HuH-7 (cell line): ENCODE data around the gene RBMS1.
"Not testable (repeated sequence)": the region's sequence is repeated elsewhere in the genome, so short reads cannot be mapped to it uniquely, and the experiment has no call there.

Experiments
- DNase-seq: peaks from one replicate; pipeline ENCODE4 v3.0.0; 2011; ENCODE audit warnings: low spot score

The RBMS1 gene

DNA sequence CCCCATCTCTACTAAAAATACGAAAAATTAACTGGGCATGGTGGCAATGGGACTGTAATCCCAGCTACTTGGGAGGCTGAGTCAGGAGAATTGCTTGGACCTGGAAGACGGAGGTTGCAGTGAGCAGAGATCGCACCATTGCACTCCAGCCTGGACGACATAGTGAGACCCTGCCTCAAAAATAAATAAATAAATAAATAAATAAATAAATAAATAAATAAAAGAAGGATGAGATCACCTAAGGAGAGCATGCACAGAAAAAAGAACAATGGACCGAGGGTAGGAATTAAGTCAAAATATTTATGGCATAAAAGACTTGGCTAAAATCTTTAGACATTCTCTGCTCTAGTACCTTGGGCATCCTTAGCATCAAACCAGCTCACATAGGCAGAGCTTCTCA lies 8.9 kb upstream of the RBMS1 start:
- DNase-seq, result no peak

DNA sequence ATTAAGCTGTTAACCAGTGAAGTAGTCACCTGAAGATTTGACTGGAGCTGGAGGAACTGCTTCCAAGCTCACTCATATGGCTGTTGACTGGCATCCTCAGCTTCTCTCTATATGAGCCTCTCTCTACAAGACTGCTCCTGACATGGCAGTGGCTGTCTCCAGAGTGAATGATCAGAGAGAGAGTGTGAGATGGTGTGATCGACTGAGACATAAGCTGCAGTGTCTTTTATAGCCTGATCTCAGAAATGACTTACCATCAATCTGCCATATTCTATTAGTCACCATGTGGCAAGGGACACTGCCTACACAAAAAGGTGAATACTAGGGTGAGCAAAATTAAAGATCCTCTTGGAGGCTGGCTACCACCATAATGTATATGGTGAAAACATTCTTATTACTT lies 7.8 kb upstream of the RBMS1 start:
- DNase-seq, result no peak

DNA sequence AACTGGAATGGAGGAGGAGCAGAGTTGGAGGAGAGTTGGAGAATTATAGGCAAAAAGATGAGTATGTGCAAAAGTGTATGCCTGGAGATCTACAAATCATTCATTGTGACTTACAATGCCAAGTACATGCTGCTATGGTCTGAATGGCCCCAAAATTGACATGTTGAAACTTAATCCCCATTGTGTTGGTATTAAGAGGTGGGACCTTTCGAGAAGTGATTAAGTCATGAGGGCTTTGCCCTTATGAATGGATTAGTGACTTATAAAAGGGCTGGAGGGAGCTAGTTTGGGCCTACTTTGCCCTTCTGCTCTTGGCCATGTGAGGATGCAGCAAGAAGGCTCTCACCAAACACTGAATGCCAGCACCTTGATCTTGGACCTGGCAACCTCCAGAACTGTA lies 6.3 kb upstream of the RBMS1 start:
- DNase-seq, result no peak

DNA sequence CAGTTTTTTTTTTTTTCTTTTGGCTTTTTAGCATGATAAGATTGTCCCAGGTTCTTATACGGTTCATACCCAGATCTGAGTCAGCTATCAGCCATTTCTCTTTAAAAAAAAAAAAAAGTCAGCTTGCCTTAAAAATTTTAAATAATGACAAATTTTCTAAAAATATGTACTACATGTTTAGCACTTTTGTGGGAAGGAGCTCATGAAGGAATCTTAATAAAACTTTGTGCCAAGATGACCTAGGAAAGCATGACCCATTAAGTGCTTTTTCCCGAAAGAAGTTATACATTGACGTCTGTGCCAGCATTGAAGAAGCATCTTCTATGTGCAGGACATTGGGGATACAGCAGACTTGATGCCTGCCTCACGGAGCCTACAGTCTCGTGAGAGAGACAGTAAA lies 4.5 kb upstream of the RBMS1 start:
- no peak for DNase-seq

DNA sequence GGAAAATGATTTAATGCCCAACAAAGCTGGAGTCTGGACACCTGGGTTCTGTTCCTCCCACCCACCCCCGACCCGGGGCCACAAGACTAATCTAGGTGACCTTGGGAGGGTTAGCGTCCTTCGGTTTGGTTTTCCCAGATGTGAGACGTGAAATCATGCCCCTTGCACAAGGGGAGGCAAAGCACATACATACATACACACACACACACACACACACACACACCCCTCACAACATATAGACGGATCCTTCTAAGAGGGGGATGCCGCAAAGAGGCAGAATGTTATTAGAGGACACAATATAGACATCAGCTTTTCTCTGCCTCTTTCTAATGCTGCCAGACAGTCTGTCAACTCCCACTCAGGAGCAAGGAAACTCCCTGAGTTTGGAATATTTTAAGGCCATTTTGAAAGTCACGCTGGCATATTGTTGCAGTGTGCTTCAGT lies 616 bp upstream of the RBMS1 start:
- DNase-seq, result peak; percentile 29

DNA sequence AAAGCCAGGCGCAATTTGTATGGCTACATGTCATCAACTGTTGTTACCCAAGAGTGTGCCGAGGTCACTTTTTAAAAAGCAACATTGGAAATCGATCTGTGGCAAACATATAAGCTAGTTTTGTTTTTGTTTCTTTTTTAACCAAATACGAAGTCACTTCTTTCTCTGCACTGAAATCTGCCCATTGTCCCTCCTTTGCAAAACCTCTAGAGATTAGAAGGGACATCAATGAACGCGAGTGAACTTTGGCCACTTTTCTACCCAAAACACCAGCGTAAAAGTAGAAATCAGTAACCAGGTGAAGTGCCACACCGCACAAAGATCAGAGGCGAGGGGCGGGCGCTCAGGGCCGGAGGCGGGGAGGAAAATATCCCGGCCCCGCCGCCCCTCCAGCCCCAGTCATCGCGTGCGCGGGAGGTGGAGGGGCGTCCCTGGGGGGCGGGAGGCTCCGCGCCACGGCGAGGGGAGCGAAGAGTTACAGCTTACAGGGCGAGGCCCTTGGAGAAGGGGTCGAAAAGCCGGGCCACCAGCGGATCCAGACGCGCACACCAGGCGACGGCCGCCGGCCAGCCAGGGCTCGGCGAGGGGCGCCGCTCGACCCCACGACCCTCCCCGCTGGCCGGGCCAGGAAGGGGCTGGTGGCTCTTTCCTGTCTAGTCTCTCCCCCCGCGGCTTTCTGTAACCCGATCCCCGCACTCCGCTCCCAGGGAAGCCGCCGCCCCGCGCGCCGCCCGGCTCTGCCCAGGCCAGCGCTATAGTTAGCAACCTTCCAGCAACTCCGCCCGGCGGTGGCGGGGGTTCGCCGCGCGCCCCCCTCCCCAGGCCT lies 993 bp downstream of the RBMS1 start:
- peak; percentile 88 for DNase-seq

DNA sequence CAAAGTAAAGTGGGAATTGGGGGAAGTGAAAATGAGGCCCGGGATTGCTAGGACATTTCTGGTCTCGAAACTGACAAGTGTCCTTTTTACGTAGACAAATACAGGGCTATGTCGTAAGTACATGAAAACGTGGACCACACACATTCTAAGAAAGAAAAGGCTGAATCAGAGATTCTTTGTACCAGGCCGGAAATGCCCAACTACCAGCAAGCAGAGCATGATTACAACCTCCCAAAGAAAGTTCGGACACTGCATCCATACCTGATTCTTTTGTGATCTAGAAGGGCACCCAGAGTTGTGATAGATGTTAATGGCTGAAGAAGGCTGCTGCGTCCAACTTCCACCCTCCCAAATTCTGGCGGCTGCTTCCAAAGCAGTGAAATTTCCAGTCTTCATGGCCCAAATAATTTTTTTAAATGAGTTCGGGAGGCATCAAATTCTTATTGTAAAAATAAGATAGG lies 1.7 kb downstream of the RBMS1 start:
- DNase-seq, result no peak

DNA sequence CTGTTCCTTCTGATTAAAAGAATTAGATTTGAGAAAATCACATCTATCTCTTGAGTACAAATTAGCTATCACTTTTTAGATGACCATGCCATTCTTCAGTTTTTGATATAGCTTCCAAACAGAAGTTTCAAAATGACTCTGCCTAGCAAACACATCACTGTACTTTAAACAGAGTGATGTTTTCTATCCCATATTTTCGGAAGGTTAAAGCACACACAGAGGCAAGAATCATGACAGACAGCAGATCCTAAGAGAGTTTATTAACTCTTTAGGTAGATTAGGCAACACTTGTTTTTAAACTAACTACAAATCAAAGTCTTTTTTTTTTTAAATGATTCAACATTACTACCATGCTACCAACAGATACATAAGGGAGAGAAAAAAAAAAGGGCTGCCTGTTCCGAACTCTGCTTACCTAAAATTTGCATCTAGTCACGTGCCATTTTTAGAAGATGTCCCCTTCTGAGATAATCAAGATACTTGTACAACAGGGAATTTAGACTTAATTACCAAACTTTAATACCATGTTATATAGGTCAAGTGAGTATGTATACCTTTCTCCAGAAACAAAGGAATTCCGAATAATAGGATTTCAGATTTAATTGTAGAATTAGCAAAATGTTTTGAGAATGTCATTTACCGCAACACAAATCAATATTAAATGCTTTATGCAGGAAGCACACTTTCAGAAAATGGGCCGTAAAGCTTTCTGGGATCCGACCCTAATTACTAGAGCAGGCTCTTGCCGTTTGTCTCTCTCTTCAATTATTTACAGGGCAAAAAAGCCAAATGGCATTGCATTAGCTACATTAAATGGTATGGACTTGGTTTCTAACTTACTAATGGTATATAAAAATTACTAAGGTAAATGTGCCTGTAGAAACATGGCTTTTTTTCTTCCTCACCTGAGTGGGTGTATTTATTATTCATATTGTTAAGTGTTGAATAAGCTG lies 2.6 kb downstream of the RBMS1 start:
- no peak for DNase-seq

DNA sequence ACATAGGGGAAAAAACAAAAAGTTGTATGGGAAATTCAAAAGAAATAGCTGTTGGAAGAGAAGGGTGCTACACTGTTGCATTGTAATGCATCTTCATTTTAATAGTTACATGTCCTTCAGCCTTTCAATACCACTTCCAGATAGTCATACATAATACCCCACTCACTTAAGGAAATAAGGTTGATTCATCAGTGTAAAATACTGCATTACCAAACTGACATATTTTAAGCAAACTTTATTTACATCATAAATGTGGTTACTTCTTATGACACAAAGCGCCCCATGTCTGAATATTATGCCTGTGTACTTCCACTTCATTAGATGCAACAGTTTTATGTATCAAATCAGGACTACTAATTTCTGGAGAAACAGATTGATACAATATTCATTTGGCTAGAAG lies 4.5 kb downstream of the RBMS1 start:
- no peak for DNase-seq

DNA sequence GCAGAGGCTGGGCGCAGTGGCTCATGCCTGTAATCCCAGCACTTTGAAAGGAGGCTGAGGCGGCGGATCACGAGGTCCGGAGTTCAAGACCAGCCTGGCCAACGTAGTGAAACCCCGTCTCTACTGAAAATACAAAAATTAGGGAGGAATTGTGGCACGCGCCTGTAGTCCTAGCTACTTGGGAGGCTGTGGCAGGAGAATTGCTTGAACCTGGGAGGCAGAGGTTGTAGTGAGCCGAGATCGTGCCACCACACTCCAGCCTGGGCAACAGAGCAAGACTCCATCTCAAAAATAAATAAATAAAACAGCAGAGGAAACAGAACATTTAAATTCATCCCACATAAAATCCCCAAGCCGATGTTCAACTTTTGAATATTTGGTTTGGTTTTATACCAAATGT lies 5.3 kb downstream of the RBMS1 start:
- not testable (repeated sequence) for DNase-seq

DNA sequence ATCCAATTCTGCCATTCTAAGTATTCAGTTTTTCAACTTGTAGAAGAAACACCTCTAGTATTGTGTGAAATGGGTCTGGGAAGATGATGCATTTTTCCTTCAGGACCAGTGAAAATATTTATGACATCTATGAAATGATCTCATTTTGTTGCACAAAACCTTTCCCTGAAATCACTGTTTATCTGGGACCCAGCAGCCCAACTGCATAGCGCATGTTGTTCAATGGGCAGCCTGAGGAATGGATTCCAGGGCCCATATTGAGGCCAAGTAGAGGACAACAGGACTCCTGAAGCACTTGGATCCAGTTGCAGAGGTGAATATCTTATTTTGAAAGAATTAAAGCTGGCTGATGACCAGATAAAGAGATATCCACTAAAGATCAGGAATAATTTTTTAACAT lies 7.3 kb downstream of the RBMS1 start:
- DNase-seq, result no peak

DNA sequence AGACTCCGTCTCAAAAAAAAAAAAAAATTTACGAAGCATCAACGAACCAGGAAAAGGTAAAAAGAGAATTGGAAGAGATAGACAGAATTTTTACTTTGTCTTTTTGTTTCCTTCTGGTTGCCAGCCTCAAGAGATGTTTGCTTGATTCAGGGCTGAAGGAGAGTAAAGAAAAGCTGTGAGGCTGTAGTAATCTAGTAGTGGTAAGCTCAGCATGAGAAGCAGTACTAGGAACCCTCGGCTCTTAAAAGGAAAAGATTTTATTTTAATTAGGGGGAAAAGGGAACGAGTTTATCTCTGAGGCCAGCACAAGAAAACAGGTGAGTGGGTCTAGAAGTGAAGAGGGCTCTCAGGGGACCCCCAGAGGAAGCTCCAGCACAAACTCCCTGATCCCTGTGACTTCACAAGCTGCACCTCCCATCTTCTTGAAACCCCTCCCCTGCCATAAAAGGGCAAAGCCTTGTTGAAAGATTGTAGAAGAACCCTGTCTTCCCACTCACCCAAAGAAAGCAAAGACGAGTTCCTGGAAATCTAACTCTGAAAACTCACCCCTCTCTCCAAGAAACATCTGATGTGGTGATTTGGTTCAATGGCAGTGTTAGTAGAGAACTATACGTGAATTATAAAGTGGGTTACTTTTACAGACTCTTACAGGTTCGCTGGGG lies 8.6 kb downstream of the RBMS1 start:
- no peak for DNase-seq

DNA sequence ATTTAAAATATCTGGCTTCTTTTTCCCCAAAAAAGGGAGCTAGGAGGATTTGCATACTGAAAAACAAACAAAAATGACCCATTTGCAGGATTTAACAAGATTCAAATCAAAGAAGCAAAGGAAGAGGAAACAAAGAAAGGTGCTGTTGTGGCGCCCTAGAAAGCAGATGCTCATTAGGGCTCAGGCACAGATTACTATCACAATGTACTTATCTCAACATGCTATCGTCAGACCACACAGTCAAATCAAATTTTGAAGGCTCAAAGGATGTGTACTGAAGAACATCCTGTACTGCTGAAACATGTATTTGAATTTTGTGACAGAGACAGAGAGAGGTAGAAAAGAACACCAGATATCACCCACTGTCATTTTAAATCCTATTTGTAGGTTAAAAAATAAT lies 10.9 kb downstream of the RBMS1 start:
- DNase-seq, result no peak

DNA sequence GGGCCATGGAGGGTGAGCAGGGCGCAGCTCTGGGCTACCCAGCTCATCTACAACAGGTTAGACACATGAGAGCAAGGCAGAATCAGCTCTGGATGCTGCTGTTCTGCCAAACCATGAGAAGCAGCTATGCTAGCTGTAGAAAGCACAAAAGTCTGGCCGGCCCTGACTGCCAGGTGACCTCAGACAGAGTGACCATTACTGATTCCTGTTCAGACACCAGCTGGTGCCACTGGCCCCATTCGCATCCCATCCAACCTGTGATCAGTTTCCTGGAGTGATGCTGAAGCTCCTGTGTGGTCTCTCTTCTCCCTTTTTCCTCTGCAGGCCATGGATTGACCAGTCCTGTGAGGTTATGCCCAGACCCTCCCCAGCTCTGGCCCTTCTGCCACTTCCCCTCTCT lies 14.3 kb downstream of the RBMS1 start:
- DNase-seq, result no peak

DNA sequence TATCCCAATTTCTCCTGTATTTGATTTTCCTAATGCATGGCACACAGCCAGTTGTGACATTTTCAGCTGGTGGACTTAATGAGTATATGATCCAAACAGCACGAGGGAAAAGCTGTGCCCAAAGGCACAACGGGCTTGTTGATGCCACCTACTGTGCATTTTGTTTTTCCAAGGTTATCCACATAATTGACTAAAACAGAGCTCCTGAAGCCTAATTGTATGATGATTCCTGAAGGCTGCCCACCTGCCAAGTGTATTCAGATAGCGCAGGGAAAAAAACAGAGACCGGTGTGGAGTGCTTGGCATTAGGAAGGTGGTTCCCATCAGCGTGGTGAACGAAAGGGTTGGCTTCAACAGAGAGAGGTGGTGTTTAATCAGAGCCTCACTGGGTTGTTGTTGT lies 14.9 kb downstream of the RBMS1 start:
- no peak for DNase-seq

DNA sequence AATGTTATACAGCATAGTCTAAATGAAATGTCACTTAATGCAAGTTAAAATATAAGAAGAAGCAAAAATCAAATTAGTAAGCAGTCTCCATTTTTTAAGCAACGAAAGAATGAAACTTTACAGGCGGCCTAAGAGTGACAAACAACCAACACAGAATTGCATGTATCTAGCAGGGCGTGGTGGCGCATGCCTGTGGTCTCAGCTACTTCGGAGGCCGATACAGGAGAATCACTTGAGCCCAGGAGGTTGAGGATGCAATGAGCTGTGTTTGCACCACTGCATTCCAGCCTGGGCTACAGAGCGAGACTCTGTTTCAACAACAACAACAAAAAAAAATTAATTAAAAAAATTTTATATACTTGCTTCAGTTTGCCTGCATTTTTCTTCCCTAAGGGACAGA lies 16.6 kb downstream of the RBMS1 start:
- no peak for DNase-seq

DNA sequence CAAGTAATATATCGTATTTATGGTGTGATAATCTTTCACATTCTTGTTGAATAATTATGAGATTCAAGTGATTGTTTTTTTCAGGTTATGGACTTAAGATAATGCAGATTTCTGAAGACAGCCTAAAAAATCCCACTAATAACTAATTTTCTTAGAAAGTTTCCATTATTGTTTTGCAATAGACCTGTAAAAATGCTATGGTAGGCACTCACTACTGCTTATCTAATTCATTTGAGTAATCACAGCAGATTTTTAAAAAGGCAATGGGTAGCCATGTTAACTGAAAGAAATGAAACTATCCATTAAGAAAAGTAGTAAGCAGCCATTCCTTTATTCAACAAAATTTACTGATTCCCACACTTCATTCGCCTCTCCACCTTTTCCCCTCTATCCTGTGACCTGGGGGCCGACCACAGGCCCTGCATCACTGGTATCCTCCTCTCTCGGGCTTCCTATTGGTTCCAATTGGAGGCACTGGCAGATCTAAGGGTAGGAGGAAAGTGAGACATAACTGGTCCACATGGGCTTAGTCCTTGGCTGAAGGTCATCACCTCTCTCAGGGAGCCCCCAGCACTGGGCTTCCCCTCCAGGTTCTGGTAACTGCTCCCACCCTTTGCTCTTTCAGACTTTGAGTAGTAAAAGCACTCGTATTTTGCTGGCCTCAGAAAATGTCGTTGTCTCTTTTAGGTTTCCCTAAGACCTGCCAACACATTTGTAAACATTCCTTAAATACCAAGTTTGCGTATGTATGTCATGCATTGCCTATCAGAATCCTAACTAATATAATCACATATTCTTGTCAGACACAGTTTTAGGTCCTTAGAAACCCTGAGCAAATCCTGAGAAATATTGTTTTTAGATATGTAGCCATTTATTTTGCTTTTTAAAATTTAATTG lies 18.5 kb downstream of the RBMS1 start:
- no peak for DNase-seq

DNA sequence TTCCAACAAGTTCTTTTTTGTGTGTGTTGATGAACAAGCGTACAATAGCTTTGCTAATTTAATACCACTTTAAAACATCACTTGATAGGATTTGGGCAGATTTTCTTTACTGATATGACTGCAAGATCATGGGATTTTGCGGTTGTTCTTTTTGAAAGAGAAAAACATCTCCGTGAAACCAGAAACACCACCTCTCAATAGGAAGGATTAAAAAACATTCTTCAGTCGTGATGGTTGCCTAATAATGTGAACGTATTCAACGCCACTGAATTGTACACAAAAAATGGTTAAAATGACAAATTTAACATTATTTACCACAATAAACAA lies 19.3 kb downstream of the RBMS1 start:
- no peak for DNase-seq

DNA sequence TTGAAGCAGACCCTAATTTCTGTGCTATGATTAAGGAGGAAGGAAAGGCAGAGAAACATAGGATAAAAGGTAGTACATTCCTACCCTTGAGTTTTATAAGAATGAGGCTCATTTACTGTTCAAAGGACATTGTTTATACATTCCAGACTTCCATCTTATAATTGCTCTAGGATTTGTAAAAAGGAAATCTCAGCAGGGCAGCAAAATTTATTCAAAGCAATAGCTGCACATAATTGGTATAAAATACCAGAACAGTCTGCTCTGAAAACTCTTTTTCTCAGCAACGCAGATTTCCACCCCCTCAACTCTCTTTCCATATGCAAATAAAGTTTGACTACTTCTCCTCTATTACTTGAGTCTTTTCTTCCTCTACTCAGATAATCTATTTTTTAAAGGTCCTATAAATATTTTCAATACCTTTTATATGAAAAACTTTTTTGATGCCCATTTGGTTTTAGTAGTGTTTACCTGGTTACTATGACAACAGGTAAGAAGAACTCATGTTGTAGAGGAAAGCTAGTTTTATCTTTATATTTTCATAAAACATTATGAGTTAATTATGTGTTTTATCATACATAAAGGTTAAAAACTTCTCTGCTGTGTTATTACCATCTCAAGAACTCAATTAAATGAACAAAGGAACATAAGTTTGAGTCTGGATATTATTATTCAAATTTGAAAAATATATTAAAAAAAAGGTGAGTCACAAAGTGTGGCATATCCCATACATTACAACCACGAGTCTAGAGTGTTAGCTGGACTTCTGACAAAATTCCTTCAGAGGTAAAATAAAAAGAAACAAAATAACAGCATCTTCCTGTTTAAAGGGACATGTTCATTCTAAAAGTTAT lies 19.9 kb downstream of the RBMS1 start:
- DNase-seq, result no peak

DNA sequence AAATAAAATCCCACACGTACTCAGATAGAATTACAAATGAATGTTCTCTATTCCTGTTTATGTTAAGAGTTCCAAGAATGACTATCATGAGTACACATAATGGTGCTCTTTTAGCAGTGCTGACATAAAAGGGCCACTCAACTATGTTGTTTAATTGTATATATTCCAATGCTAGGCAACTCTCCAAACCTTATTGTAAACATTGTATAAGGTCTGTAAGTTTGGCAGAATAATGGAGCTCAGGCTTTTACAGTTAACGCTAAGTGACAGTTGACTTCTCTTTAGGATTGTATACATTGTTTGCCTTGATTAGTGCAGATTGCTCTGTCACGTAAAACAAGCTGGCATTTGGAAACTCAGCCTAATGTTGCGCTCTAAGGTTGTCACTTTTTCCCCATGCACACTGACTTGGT lies 20.8 kb downstream of the RBMS1 start:
- no peak for DNase-seq

DNA sequence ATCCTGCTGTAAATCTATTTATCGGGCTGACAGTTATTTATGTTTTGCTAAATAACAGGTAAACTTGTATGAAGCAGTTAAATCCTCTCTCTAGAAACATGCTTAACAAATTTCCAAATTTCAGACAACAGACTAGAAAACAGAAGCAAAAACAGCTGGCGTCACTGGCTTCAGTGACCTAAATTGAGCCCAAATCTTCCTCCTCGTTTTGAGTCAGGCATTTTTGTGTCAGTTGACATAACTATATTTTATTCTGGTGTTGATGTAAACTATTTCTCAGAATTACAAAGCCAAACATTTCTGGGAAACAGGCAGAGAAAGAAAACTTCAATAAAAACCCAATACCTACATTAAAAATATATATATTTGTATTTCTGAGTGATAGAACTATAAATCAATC lies 21.7 kb downstream of the RBMS1 start:
- no peak for DNase-seq
